Stimulated activated CD4-positive, alpha-beta T cell treated with anti-CD3 and anti-CD28 coated beads, Interleukin-1b, Interleukin-23, amount 100 ng/mL, for 1 hour (primary cell): ENCODE data around the gene TUBA1C.
"Not testable (repeated sequence)": the region's sequence is repeated elsewhere in the genome, so short reads cannot be mapped to it uniquely, and the experiment has no call there.

Experiments
- DNase-seq, 2 donors: peaks; one replicate each; pipeline ENCODE4 v3.0.0-alpha.2; 2020; ENCODE audit warnings: low read depth in 2 of 2

Gene TUBA1C

DNA sequence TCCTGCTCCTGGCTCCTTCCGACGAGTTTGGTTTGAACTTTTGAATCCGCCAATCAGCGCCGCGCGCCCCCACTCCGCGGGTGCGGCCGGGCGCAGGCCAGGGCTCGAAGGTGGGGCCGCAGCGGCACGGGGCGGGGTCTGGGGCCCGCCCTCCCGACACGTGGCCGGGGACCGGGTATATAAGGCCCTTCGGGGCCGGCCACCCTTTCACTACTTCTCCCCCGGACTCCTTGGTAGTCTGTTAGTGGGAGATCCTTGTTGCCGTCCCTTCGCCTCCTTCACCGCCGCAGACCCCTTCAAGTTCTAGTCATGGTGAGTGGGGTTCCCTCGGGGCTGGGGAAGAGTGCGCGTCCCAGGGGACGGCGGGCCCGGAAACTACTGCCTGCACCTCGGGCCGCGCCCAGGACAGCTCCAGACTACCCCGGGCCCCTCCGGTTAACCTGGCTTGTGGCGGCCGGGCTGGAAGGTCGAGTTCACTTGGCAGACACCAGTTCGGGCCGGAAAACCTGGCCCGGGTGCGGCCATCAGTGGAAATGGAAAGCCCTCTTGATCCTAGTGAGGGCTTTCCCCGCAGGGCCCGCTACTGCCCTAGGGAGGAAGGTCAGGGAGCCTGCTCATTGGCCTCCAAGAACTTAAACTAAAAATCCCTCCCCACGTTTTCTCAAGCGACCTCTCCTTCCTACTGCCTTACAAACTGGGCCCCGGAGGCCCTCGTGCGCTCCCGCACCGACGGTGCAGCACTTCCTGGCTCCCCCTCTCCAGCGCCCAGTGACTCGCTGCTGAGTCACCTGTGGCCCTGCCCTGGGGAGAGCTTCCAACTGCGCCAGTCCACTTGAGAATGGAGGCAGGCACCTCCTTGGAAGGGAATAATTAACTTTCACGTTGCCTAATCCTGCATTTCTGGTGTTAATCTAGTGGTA lies at the start of gene TUBA1C:
Gene TUBA1C (plus strand): TSS at position 210 of the 920 bp plus-strand sequence. CDS start 100 bp downstream, at position 310.
- DNase-seq = peak; percentile 70 to 82

DNA sequence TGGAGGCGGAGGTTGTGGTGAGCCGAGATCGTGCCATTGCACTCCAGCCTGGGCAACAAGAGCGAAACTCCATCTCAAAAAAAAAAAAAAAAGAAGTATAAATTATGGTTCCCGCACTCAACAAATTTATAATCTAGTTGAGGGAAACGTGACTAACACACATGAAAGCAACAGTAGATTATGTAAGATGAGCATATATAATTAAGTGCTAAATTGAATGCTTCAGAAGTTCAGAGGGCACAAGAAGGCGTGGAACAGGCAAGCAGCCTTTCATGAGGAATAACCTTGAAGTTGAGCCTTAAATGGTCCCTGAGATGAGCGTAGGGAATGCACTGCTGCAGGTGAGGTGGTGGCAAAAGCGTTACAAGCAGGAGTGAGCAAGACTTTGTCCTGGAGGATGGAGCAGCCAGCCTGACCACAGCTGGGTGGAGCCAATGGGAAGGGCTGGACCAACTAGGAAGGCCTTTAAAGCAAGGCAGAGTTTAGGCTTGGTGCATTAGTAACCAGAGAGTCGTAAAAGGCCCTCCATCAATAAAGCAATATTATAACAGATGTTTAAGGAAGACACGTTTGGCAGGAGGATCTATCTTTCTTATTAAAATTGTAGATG lies 45.4 kb upstream of the TUBA1C start:
- no peak for DNase-seq

DNA sequence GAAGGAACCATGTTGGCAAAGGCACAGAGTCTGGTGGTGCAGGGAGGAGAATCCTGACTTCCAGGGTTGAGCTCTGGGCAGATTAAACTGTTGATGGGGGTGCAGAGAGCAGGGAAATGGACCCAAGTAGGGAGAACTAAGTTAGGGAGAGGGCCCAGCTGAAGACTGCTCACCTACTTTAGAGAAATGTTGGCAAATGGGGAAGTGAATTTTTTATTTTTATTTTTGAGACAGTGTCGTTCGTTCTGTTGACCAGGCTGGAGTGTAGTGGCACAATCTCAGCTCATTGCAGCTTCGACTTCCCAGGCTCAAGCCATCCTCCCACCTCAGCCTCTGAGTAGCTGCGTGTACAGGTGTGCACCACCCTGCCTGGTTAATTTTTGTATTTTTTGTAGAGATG lies 43.9 kb upstream of the TUBA1C start:
- no peak for DNase-seq

DNA sequence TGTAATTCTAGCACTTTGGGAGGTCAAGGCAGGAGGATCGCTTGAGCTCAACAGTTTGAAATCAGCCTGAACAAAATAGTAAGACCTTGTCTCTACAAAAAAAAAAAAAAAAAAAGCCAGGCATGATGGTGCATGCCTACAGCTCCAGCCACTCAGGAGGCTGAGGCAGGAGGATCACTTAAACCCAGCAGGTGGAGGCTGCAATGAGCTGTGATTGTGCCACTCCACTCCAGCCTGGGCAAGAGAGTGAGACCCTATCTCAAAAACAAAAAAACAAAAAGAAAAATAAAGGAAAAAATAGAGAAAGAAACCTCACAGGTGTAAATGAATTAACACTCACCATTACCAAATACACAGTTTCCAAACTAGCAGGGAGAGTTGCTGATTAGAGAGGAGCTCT lies 41.8 kb upstream of the TUBA1C start:
- DNase-seq = no peak

DNA sequence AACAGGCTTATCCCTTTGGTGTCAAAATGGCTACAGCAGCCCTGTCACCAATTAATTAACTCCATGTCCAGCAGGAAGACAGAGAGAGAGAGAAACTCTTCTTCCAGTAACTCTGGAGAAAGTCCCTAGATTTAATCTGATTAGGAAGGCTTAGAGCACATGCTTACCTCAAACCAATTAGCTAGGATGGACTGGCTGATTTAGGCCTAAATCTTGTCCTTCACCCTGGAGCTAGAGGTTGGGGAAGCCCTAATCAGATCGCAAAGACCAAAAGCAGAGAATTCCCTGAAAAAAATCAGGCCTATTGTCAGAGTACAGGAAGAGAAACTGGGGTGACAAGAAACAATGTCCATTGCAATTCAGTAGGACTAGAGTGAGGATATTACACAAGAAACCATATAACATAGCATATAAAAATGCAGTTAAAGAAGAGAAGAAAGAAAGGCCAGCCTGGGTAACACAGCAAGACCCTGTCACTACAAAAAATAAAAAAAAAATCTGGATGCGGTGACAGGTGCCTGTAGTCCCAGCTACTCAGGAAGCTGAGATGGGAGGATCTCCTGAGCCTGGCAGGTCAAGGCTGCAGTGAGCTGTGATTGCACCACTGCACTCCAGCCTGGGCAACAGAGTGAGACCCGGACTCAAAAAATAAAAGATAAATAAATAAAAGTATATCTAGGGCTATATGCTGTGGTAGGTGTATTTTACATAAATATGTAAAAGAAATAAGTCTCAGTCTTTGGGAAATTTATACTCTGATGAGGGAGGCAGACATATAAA lies 41.1 kb upstream of the TUBA1C start:
- DNase-seq = no peak

DNA sequence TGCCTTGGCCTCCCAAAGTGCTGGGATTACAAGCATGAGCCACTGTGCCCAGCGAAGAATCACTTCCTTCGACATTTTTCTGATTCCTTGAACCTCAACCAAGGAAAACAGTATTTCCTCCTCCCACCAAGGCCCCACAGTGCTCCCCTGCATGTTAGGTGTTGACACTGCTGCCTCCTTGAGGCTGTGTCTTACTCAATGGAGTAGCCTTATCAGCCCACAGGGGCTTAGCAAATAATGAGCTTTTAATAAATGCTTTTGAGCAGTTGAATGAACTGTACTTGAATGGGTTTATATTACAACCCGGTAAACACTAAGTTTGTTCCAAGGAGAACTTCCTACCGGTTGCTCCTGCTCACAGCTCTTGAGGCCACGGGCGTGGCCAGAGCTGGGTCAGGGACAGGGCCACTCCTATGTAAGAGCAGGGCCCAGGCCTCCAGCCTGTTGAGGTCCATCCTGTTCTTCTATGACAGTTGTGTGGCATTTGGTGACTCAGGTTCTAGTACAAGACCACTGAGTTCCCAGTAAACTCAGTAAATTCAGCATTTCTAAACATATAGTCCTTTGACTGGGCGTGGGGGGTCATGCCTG lies 39.2 kb upstream of the TUBA1C start:
- no peak for DNase-seq

DNA sequence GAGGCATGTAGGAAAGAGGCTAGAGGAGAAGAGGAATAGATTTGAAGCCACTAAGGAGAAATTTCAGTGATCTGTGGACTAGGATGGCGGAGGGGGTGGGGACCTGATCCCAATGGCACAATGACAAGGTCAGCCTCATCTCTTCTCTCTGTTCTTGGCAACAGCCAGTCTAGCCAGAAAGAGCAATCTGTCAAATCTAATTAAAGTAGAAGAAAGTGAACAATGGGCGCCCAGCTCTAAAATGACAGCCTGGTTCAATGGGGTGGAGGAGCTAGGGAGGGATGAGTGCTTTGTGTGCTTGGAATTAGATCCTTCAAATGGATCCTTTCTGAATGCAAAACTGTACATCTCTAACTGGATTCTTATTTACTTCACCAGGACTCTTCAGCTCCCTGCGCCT lies 37.2 kb upstream of the TUBA1C start:
- DNase-seq = no peak

DNA sequence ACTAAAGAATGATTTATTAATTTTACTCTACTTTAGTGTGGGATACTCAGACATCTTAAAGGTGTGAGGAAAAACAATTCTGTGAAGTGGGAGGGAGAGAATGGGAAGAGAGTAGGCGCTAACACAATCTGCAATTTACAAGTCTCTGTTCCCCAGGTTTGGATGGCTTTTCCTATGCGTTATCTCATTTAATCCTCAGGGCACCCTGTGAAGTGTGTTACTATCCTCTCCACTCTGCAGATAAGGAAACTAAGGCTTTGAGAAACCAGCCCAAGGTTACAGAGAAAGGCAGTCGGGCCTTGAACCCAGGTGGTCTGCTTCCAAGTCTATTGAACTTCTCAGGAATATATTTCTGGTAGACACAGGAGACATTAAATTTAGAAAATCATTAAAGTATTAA lies 36.2 kb upstream of the TUBA1C start:
- DNase-seq = no peak

DNA sequence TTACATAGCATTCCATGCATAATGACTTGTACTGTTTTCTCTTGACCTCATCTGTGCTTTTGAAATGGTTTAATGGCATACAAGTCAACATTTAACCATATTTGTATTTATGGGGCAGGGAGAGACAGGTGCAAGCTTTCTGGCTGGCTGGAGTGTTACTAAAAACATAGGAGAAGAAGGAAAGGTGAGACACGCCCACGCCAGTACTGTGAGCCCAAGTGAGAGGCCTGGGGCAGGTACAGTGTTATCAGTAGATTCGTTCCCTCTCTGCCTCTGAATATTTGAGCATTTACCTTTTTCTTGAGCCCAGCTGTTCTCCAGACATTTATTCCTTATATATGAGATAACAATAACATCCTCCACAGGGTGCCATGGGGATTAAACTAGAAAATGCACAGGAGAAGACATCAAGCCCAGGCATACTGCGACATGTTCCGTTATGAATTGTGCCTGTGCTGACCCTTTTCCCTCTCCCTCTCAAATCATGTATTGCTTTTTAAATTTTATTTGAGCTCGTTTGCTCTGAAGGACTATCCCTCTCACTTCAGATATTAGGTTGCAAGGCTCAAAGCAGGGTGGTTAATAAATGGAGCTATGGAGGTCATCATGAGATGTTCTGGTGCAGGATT lies 34.6 kb upstream of the TUBA1C start:
- no peak for DNase-seq

DNA sequence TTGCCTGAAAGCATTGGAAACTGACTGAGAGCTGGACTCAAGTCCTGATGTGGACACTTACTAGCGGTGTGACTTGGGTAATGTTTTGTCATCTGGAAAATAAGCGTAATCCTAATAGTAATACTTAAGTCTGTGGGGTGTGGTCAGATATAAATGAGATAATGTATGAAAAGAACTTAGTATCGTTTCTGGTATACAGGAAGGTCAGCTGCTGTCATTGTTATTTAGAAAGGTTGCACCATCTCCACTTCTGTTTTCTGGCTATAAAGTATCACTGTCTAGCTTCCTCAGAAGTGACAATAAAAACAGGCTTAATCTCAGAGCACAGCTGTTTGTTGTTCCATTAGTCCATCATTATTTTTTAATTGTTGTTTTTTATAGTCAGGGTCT lies 34.1 kb upstream of the TUBA1C start:
- no peak for DNase-seq

DNA sequence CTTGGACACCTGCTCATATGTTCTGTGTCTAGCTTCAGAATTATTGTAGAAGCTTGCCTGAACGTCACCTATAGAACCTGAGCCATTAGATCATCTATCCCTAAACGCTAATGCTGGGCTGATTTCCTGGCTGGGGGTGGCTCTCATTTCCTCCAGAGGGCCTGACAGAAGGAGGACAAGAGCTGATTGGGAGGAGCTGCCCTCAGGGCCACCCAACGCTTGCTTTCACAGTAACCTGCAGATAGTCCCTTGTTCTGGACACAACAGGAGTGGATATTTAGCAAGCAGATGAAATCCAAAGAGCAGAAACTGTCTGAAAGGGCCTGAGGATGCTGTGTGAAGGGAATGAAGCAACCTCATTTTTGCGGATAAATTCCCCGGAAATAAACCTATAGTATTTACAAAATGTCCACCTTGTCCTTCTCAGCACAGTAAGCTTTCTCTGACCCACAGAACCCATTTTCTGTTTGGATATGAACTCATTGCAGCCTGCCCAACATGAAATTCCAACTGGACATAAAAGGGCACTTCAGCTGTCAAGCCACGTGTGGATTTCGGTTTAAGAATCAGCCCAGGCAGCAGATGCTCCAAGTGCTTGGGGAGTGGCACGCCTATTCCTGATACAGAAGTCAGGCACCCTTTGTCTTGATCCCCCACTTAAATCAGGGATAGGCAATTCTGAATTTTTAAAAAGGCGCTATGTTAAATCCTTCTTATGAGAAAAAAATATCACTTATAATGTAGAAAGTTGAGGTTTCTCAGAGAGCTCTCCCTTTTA lies 32.8 kb upstream of the TUBA1C start:
- DNase-seq = no peak

DNA sequence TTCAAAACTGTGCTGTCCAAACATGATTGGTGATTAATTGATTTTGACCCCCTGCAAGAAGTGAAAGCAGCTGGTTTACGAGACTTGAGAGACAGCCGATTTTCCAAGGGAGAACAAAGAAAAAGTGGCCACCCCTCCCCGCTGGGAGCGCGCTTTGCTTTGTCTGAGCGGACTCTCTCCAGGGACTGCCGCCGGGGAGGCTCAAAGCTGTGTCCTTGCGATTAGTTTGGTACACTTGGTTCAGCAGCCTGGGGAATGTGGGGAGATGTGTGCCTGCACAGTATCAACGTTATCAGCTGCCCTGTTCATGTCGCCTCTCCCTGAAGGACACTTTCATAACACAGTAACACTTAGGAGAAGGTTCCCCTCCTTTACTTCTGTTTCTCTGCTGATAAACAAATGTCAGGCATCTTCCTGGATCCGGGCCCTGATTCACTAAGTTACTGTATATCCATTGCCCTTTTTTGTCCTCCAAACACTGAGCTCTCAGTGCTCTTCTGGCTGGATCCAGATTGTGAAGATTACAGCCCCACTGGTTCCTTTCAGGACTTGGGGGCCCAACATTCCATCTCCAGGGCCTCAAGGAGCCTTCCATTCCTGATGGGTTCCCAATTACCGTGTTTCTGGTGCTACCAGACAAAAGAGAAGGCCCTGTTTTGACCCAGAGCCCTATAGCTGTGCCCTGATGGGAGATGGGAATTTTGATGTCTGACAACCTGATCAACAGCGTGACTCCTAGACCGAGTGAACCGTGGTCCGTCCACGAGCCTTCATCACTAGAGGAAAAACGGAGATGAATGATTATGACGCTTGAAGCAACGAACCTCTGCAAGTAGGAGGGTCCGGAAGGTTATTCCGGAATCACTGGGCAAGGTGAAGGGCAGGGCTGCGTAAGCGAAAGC lies 31.7 kb upstream of the TUBA1C start:
- DNase-seq = no peak

DNA sequence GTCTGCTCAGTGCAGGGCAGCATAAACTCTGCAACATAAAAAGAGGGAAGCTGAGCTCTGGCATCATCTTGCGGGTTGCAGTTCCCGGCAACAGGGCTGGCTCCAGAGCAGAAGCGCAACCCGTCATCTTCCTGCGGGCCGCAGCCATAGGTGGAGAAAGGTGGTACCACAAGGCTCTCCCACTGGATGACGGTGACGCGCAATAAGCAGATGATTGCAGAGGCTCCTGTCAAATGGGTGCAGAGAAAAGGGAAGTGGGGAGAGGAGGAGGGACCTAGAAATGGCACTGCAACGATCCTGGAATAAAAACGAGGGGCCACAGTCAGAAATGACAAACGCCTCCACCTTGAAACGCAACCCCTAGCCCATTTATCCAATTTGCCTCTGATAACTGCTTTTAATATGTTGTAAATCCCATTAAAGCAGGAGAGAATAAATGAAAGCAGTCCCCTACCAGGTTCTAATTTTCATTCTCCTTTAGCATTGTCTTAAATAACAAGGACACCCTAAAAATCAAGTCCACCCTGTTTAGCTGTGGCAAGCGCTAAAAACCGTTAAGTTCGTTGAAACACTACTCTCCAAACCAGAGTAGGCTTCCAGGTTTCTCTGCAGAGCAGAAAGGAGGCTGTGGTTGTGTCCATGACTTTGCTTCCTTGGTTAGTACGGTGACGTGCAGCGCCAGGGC lies 30.9 kb upstream of the TUBA1C start:
- no peak for DNase-seq

DNA sequence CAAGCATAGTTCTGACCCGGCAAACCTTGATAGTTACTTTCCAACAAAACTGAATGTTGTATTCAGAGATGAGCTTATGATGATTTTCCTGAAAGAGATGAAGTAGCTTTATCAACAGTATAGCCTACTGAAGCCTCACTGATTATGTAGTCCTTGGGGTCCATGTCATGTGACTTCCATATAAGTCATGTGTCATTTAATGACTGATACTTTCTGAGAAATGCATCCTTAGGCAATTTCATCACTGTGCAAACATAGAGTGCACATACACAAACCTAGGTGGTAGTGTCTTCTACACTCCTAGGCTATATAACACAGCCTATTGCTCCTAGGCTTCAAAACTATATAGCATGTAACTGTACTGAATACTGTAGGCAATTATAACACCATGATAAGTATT lies 28.5 kb upstream of the TUBA1C start:
- DNase-seq = no peak

DNA sequence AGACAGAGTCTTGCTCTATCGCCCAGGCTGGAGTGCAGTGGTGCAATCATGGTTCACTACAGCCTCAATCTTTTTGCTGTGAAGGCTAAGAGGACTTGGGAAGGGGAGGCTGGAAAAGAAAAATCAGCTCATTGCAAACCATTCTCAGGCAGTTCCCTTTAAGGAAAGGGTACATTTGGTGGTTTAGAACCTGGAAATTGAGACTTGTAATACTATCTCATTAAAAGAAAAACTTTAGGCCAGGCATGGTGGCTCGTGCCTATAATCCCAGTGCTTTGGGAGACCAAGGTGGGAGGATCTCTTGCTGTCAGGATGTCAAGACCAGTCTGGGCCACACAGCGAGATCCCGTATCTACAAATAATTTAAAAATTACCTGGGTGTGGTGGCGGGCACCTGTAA lies 21.3 kb upstream of the TUBA1C start:
- DNase-seq = no peak

DNA sequence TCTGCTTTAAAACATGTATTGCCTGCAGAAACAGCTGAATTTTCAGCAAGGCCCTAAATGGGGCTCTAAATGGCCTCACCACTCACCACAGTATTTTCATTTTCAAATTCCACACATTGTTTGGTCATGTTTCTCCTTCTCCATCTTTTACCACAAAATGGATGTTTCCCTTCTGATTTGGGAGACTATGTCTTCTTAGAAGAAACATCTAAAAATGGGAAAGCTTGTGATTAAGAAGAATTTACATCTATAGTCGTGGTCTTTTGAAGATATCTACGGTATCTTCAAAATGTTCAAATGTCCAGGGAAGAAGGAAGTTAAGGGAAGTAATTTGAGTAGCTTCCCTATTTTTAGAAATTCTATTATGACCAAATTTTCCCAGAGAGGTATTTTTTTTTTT lies 20.7 kb upstream of the TUBA1C start:
- DNase-seq = no peak

DNA sequence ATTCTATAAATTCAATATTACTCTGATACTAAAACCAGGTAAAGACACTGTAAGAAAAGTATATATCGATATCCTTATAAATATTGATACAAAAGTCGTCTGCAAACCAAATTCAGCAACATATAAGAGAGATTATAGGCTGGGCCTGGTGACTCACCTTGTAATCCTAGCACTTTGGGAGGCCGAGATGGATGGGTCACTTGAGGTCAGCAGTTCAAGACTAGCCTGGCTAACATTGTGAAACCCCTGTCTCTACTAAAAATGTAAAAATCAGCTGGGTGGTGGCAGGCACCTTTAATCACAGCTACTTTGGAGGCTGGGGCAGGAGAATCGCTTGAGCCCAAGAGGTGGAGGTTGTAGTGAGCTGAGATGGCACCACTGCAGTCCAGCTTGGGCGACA lies 13.5 kb upstream of the TUBA1C start:
- no peak for DNase-seq

DNA sequence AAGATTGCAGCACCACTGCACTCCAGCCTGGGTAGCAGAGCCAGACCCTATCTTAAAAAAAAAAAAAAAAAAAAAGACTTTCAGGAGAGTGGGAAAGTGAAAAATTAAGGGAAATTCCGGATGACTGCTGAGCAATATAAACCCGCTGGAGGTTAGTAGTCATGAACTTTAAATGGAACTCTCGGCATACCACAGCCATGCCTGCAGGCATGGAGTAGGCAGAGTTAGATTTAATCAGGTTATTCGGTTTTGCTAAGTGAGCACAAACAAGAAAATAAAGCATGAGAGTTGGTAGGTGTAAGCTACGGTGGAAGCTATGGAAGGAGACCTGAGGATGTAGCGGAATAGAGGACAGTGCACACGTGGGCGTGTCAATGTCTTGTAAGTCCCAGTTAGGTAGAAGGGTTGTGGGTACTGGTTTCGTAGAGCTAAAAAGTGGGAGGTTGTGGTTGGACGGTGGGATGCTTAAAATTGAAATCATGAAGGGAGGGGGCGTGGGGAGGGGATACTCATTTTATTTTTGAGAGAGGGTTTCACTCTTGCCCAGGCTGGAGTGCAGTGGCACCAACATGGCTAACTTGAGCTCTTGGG lies 11.8 kb upstream of the TUBA1C start:
- DNase-seq = no peak

DNA sequence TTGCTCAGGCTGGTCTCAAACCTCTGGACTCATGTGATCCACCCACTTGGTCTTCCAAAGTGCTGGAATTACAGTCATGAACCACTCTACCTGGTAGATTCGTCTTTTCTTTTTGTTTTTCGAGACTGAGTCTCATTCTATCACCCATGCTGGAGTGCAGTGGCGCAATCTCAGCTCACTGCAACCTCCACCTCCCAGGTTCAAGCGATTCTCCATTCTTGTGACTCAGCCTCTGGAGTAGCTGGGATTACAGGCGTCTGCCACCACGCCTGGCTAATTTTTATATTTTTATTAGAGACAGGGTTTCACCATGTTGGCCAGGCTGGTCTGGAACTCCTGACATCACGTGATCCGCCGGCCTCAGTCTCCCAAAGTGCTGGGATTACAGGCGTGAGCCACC lies 9.4 kb upstream of the TUBA1C start:
- not testable (repeated sequence) for DNase-seq
